HepG2 (cell line): ENCODE measurements around the gene ILDR2. TPM values are rescaled to one million over a fixed set of nuclear protein-coding genes. Genes with fewer than 3 reads are reported as not detected.

Experiments used
- FOXA3 ChIP-seq: IDR thresholded peaks from 2 replicates; pipeline ENCODE4 v1.6.1; 2016; ENCODE audit warnings: missing genetic modification reagents, missing compliant biosample characterization
- GATAD2A ChIP-seq: IDR thresholded peaks from 2 replicates; pipeline ENCODE4 v1.6.1; 2016
- JUN ChIP-seq: sonication (generic); formaldehyde crosslinking; IDR thresholded peaks from 2 replicates; pipeline ENCODE4 v1.4.0; 2020; ENCODE audit warnings: mild to moderate bottlenecking, missing genetic modification reagents
- PHF5A ChIP-seq: IDR thresholded peaks from one replicate; pipeline ENCODE4 v1.6.1; 2018; ENCODE audit warnings: low read depth, missing genetic modification reagents; ENCODE audit not compliant: unreplicated experiment
- RFXAP ChIP-seq: sonication (generic); formaldehyde crosslinking; IDR thresholded peaks from 2 replicates; pipeline ENCODE4 v1.4.0; 2020; ENCODE audit warnings: missing genetic modification reagents, borderline replicate concordance
- SP4 ChIP-seq: sonication (generic); formaldehyde crosslinking; IDR thresholded peaks from 2 replicates; pipeline ENCODE4 v1.8.1; 2023; ENCODE audit warnings: mild to moderate bottlenecking, missing genetic modification reagents
- TAF15 ChIP-seq: fragments of 200-400 bp; formaldehyde crosslinking; IDR thresholded peaks from one replicate; pipeline ENCODE4 v1.6.1; 2018; ENCODE audit warnings: mild to moderate bottlenecking, low read depth, low read length; ENCODE audit not compliant: poor library complexity, severe bottlenecking
- ZIK1 ChIP-seq: sonication (generic); formaldehyde crosslinking; IDR thresholded peaks from 2 replicates; pipeline ENCODE4 v1.5.0; 2020; ENCODE audit warnings: mild to moderate bottlenecking, low read depth, missing genetic modification reagents, borderline replicate concordance
- ZNF260 ChIP-seq: sonication (generic); formaldehyde crosslinking; IDR thresholded peaks from 2 replicates; pipeline ENCODE4 v1.4.0; 2020; ENCODE audit warnings: missing genetic modification reagents, low read depth, mild to moderate bottlenecking, borderline replicate concordance
- ZNF292 ChIP-seq: sonication (generic); formaldehyde crosslinking; IDR thresholded peaks from 2 replicates; pipeline ENCODE4 v1.8.1; 2022; ENCODE audit warnings: mild to moderate bottlenecking, low read depth, missing genetic modification reagents, borderline replicate concordance
- ZNF33A ChIP-seq: sonication (generic); formaldehyde crosslinking; IDR thresholded peaks from 2 replicates; pipeline ENCODE4 v1.5.1; 2020; ENCODE audit warnings: missing genetic modification reagents, mild to moderate bottlenecking, moderate library complexity, borderline replicate concordance
- ZNF484 ChIP-seq: sonication (generic); formaldehyde crosslinking; IDR thresholded peaks from 2 replicates; pipeline ENCODE4 v1.5.1; 2020; ENCODE audit warnings: mild to moderate bottlenecking, low read depth, missing genetic modification reagents, borderline replicate concordance
- ZNF549 ChIP-seq: sonication (generic); formaldehyde crosslinking; IDR thresholded peaks from 2 replicates; pipeline ENCODE4 v1.5.0; 2020; ENCODE audit warnings: missing genetic modification reagents
- ZNF567 ChIP-seq: sonication (generic); formaldehyde crosslinking; IDR thresholded peaks from 2 replicates; pipeline ENCODE4 v1.8.1; 2023; ENCODE audit warnings: mild to moderate bottlenecking, missing genetic modification reagents, borderline replicate concordance
- ZNF883 ChIP-seq: sonication (generic); formaldehyde crosslinking; IDR thresholded peaks from 2 replicates; pipeline ENCODE4 v1.5.1; 2020; ENCODE audit warnings: mild to moderate bottlenecking, missing genetic modification reagents; ENCODE audit errors: not compliant biosample characterization
- ZSCAN21 ChIP-seq: sonication (generic); formaldehyde crosslinking; IDR thresholded peaks from 2 replicates; pipeline ENCODE4 v1.8.0; 2022; ENCODE audit warnings: mild to moderate bottlenecking, missing genetic modification reagents, moderate library complexity, borderline replicate concordance
- polyA plus RNA-seq, 8 experiments: library from polyadenylated mRNA; depleted of rRNA in 3 of 8; stranded (reverse) in 7 of 8; unstranded in 1 of 8; fragments of >200 nt; fragmentation: Illumina TruSeq in 4 of 8; extraction: Trizol in 4 of 8; gene quantifications; 2 replicates each; pipeline versions ENCODE4 v1.2.1 to v1.2.3, GENCODE V29; 2011 to 2016; ENCODE audit warnings: low read depth in 4 of 8, missing spikeins in 1 of 8, mixed read lengths in 1 of 8; ENCODE audit not compliant: insufficient read depth in 1 of 8
- total RNA-seq, 5 experiments: library from RNA; depleted of rRNA; stranded (reverse); fragments of >200 nt; fragmentation: Illumina TruSeq; extraction: Trizol; gene quantifications; 2 replicates each; pipeline ENCODE4 v1.2.3, GENCODE V29; 2016; ENCODE audit warnings: low read depth in 1 of 5
- TF ChIP-seq, protein P1 (sequence below): IDR thresholded peaks from 2 replicates; pipeline ENCODE4 v1.4.0; 2020; ENCODE audit warnings: mild to moderate bottlenecking, missing genetic modification reagents
- TF ChIP-seq, protein P2 (sequence below): sonication (generic); formaldehyde crosslinking; IDR thresholded peaks from 2 replicates; pipeline ENCODE4 v1.5.0; 2020; ENCODE audit warnings: mild to moderate bottlenecking, missing genetic modification reagents
- TF ChIP-seq, protein P3 (sequence below): sonication (generic); formaldehyde crosslinking; IDR thresholded peaks from 2 replicates; pipeline ENCODE4 v1.8.0; 2022; ENCODE audit warnings: missing genetic modification reagents, mild to moderate bottlenecking, moderate library complexity, borderline replicate concordance
- TF ChIP-seq, protein P4 (sequence below): IDR thresholded peaks from 2 replicates; pipeline ENCODE4 v1.6.1; 2016

ILDR2 gene
- total and polyA plus RNA-seq, 2 of the 13 experiments (the other 11 are each of a cell fraction or from before 2014, with no cell fraction given) = 0.04 TPM; not detected in 1

DNA sequence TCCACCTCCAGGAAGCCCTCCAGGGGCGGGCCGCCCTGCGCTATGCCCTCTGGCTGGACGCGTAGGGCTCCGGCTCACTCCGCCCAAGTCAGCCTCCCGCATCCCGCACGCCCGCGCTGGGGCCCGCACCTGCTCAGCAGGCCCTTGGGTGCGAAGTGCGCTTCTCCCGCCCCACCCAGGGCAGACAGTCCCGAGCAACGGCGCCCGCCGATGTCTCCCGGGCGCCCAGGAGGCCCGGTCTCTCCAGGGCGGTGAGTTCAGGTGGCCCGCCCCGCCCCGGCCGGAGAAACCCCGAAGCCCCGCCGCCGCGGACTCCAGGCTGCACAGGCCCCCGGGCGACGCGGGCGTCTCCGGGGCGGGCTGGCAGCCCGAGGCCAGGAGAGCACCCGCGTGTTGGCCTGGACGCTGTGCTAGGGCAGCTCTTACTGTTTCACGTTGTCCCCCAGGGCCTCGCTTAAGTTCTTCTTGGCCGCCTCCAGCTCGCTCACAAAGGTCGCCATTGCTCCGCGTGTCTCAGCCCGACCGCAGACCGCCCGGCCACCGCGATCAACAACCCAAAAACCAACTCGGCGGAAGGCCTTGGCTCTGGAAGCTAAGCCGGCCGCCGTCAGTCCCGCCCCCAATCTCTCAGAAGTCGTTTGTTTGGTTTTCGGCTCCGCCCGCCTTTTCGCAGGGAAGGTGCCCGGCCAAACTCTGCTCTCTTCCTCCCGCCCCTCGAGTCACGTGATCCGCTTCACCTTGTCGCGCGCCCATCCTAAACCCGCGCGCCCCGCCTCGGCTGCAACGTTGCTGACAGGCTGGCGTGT, 99.4 kb downstream of the ILDR2 start, which contains the start of gene TADA1 (continued):
- TF ChIP-seq, protein P1, sequence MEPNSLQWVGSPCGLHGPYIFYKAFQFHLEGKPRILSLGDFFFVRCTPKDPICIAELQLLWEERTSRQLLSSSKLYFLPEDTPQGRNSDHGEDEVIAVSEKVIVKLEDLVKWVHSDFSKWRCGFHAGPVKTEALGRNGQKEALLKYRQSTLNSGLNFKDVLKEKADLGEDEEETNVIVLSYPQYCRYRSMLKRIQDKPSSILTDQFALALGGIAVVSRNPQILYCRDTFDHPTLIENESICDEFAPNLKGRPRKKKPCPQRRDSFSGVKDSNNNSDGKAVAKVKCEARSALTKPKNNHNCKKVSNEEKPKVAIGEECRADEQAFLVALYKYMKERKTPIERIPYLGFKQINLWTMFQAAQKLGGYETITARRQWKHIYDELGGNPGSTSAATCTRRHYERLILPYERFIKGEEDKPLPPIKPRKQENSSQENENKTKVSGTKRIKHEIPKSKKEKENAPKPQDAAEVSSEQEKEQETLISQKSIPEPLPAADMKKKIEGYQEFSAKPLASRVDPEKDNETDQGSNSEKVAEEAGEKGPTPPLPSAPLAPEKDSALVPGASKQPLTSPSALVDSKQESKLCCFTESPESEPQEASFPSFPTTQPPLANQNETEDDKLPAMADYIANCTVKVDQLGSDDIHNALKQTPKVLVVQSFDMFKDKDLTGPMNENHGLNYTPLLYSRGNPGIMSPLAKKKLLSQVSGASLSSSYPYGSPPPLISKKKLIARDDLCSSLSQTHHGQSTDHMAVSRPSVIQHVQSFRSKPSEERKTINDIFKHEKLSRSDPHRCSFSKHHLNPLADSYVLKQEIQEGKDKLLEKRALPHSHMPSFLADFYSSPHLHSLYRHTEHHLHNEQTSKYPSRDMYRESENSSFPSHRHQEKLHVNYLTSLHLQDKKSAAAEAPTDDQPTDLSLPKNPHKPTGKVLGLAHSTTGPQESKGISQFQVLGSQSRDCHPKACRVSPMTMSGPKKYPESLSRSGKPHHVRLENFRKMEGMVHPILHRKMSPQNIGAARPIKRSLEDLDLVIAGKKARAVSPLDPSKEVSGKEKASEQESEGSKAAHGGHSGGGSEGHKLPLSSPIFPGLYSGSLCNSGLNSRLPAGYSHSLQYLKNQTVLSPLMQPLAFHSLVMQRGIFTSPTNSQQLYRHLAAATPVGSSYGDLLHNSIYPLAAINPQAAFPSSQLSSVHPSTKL (CRISPR knock-in tag) = no peak; the same call in 1 of the 2 replicates
- TF ChIP-seq ZNF883 (CRISPR knock-in tag) (no peak), SP4 (CRISPR knock-in tag) (peak; percentile 68), GATAD2A (CRISPR knock-in tag) (no peak; the same call in 1 of the 2 replicates), ZNF549 (no peak), ZNF567 (CRISPR knock-in tag) (peak; percentile 44; the same call in 1 of the 2 replicates), ZNF260 (CRISPR knock-in tag) (no peak), ZNF484 (CRISPR knock-in tag) (no peak), ZNF33A (CRISPR knock-in tag) (no peak), PHF5A (CRISPR knock-in tag) (peak; percentile 45), JUN (CRISPR knock-in tag) (no peak), ZNF292 (CRISPR knock-in tag) (peak; percentile 92), ZSCAN21 (CRISPR knock-in tag) (peak; percentile 37), ZIK1 (CRISPR knock-in tag) (no peak), TAF15 (peak; percentile 62), RFXAP (CRISPR knock-in tag) (peak; percentile 51), FOXA3 (peak; percentile 67)
- TF ChIP-seq, protein P2, sequence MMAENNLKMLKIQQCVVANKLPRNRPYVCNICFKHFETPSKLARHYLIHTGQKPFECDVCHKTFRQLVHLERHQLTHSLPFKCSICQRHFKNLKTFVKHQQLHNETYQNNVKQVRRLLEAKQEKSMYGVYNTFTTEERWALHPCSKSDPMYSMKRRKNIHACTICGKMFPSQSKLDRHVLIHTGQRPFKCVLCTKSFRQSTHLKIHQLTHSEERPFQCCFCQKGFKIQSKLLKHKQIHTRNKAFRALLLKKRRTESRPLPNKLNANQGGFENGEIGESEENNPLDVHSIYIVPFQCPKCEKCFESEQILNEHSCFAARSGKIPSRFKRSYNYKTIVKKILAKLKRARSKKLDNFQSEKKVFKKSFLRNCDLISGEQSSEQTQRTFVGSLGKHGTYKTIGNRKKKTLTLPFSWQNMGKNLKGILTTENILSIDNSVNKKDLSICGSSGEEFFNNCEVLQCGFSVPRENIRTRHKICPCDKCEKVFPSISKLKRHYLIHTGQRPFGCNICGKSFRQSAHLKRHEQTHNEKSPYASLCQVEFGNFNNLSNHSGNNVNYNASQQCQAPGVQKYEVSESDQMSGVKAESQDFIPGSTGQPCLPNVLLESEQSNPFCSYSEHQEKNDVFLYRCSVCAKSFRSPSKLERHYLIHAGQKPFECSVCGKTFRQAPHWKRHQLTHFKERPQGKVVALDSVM (CRISPR knock-in tag) = 0 out of 2 replicates have a peak, but pooled peaks have one; percentile 49
- TF ChIP-seq, protein P3, sequence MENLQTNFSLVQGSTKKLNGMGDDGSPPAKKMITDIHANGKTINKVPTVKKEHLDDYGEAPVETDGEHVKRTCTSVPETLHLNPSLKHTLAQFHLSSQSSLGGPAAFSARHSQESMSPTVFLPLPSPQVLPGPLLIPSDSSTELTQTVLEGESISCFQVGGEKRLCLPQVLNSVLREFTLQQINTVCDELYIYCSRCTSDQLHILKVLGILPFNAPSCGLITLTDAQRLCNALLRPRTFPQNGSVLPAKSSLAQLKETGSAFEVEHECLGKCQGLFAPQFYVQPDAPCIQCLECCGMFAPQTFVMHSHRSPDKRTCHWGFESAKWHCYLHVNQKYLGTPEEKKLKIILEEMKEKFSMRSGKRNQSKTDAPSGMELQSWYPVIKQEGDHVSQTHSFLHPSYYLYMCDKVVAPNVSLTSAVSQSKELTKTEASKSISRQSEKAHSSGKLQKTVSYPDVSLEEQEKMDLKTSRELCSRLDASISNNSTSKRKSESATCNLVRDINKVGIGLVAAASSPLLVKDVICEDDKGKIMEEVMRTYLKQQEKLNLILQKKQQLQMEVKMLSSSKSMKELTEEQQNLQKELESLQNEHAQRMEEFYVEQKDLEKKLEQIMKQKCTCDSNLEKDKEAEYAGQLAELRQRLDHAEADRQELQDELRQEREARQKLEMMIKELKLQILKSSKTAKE = 0 out of 2 replicates have a peak, but pooled peaks have one; percentile 16
- TF ChIP-seq, protein P4, sequence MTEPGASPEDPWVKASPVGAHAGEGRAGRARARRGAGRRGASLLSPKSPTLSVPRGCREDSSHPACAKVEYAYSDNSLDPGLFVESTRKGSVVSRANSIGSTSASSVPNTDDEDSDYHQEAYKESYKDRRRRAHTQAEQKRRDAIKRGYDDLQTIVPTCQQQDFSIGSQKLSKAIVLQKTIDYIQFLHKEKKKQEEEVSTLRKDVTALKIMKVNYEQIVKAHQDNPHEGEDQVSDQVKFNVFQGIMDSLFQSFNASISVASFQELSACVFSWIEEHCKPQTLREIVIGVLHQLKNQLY (CRISPR knock-in tag) = peak; percentile 48; the same call in 1 of the 2 replicates
